ENCODE data around the gene NCOA7.

The NCOA7 gene

DNA sequence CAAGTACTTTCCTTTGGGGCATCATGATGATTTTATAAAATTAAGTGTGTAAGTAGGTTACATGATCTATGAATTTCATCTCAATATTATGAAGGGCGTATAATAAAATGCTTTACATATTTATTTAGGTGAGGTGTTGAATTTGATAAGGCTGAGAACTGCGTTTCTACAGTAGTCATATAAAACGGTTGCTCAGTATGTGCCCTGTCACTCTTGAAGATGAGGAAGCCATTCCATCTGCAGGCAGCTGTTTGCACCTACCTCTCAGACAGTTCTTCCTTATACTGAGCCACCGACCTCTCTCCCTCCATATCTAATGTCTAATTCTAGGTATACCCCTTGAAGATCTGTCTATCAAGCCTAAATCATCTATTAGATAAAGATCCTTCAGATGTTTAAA is 16.1 kb downstream of the NCOA7 start:
- no peak overlapping the region for H3K4me3 ChIP-seq (replicated peaks; ENCODE audit: low read depth, low read length)
- TF ChIP-seq, protein P1, sequence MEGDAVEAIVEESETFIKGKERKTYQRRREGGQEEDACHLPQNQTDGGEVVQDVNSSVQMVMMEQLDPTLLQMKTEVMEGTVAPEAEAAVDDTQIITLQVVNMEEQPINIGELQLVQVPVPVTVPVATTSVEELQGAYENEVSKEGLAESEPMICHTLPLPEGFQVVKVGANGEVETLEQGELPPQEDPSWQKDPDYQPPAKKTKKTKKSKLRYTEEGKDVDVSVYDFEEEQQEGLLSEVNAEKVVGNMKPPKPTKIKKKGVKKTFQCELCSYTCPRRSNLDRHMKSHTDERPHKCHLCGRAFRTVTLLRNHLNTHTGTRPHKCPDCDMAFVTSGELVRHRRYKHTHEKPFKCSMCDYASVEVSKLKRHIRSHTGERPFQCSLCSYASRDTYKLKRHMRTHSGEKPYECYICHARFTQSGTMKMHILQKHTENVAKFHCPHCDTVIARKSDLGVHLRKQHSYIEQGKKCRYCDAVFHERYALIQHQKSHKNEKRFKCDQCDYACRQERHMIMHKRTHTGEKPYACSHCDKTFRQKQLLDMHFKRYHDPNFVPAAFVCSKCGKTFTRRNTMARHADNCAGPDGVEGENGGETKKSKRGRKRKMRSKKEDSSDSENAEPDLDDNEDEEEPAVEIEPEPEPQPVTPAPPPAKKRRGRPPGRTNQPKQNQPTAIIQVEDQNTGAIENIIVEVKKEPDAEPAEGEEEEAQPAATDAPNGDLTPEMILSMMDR (IDR thresholded peaks at IDR 0.05; ENCODE audit: low read length, missing control alignments) = no peak
- no peak for DNase-seq (ENCODE audit: low read depth)

GRCh38 chr6:125807293-125807692 is 16.5 kb downstream of the NCOA7 start:
- DNase-seq (ENCODE audit: low read depth) = no peak
- TF ChIP-seq, protein P1 (IDR thresholded peaks at IDR 0.05; ENCODE audit: low read length, missing control alignments) = no peak
- no peak overlapping the region for H3K4me3 ChIP-seq (replicated peaks; ENCODE audit: low read depth, low read length)

DNA sequence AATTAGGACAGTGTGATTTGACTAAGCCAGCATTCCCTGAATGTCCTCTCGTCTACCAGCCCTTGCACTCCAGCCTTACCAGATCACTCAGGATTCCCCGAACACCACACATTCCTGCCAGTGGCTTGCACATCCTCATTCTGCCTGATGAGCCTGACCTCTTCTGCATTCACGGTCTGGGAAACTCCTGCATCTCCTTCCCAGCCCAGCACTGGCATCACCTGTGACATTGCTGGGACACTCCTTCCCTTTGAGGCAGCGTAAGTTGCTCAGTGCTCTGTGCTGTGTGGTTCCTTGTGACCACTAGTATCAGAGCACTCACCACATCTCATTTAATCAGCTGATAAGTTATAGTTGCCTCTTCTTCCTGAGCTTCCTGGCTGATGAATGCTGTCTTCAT is 17.3 kb downstream of the NCOA7 start:
- no peak for DNase-seq (ENCODE audit: low read depth)
- TF ChIP-seq, protein P1 (IDR thresholded peaks at IDR 0.05; ENCODE audit: low read length, missing control alignments) = no peak
- no peak overlapping the region for H3K4me3 ChIP-seq (replicated peaks; ENCODE audit: low read depth, low read length)

DNA sequence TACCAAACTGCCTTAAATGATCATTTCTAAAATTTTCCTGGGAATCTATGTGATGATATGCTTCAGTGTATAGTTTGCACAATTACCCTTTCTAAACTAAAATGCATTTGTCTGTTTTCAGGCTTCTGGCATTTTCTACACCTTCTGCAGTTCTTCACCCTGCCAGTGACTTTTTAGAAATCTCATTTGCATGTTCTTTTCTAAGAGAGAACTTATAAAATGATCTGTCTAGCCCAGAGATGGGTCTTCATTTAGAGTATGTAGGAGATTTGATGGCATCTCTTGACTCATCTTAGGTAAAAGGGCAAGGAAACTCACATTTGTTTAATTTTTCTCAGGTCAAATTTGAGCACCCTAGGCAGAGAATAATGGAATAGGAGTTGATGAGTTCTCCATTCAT is 17.8 kb downstream of the NCOA7 start:
- no peak overlapping the region for H3K4me3 ChIP-seq (replicated peaks; ENCODE audit: low read depth, low read length)
- TF ChIP-seq, protein P1 (IDR thresholded peaks at IDR 0.05; ENCODE audit: low read length, missing control alignments) = no peak
- DNase-seq (ENCODE audit: low read depth) = no peak

- no peak overlapping the region for H3K4me3 ChIP-seq (replicated peaks; ENCODE audit: low read depth, low read length)
- no peak for DNase-seq (ENCODE audit: low read depth)
- TF ChIP-seq, protein P1 (IDR thresholded peaks at IDR 0.05; ENCODE audit: low read length, missing control alignments) = no peak
Measured at GRCh38 chr6:125809570-125810170, 18.9 kb downstream of the NCOA7 start.

DNA sequence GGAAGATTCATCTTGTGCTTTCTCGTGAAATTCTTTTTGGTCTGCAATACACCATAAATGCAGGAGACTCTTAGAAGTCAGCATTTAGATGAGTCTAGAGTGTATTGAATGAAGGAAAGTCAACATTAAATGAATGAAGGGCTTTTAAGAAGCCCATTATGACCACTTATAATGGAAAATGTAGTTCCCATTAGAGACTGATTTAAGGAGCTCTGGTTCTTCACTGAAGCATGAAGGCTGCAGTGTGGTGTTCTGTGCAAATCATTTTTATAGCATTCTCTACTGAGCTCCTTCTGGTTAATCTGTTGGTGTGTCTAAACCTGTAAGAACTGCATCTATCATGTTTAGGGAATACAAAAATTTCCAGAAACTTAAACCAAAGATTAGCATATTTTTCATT is 19.7 kb downstream of the NCOA7 start:
- TF ChIP-seq, protein P1 (IDR thresholded peaks at IDR 0.05; ENCODE audit: low read length, missing control alignments) = no peak
- H3K4me3 ChIP-seq (replicated peaks; ENCODE audit: low read depth, low read length) = no peak overlapping the region
- no peak for DNase-seq (ENCODE audit: low read depth)

DNA sequence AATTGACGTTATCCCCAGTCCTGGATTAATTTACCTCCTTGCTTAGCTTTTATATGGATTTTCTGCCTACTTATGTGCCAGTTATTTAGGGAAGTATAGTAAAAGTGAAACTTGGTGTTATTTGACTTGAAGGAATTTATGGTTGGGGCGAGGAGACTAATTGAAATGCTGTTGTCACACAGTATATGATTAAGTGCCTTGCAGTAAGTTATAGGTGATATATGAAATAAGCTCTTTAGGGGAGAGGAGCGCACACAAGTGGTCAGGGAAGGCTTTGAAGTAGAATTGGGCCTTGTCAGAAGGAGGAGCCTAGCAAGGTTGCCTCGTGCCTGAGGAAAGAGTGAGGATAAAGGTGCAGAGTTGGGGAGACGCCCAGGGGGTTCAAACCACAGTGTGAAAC is 20.5 kb downstream of the NCOA7 start:
- no peak overlapping the region for H3K4me3 ChIP-seq (replicated peaks; ENCODE audit: low read depth, low read length)
- TF ChIP-seq, protein P1 (IDR thresholded peaks at IDR 0.05; ENCODE audit: low read length, missing control alignments) = no peak
- no peak for DNase-seq (ENCODE audit: low read depth)
